Activated naive CD4-positive, alpha-beta T cell treated with anti-CD3 and anti-CD28 coated beads, Interleukin-2, amount 50 U/mL, for 72 hours (primary cell): ENCODE results near the gene KIFBP. TPM values are rescaled to one million over a fixed set of nuclear protein-coding genes. Genes with fewer than 3 reads are reported as not detected.

Experiments
- ATAC-seq, 2 donors: fragments of 150-1000 bp; cut with Tn5 transposase; 2 replicates each; pipeline ENCODE4 v1.10.0; 2021; ENCODE audit warnings: mild to moderate bottlenecking in 2 of 2, moderate library complexity in 2 of 2
- DNase-seq, 2 donors: peaks; one replicate each; pipeline ENCODE4 v3.0.0; 2021 to 2022; ENCODE audit warnings: low spot score in 2 of 2
- H3K27ac Mint-ChIP-seq, 2 donors: one replicate each; pipeline ENCODE4 v1.8.0; 2022; ENCODE audit warnings: mild to moderate bottlenecking in 2 of 2, mixed read lengths in 2 of 2
- H3K36me3 Mint-ChIP-seq, 2 donors: one replicate each; pipeline ENCODE4 v1.8.0; 2022; ENCODE audit warnings: mixed read lengths in 2 of 2
- H3K9me3 Mint-ChIP-seq, 2 donors: one replicate each; pipeline ENCODE4 v1.8.0; 2022; ENCODE audit warnings: mixed read lengths in 2 of 2
- total RNA-seq, 2 donors: library from RNA; stranded (reverse); gene quantifications; one replicate each; pipeline ENCODE4 v1.2.3, GENCODE V29; 2022

The KIFBP gene
- total RNA-seq, 2 donors from 2014 or later = 6.9 to 13.2 TPM

GRCh38 chr10:69057261-69057950 is 68.8 kb downstream of the KIFBP start:
- H3K9me3 Mint-ChIP-seq = peaks cover 0 to 4% of the 10 kb centered on the region in 2 donors
- peak overlapping the region; percentile 76 to 92 for H3K27ac Mint-ChIP-seq
- no peak for DNase-seq
- peak in 1 of 2 donors; percentile 18 for ATAC-seq
- H3K36me3 Mint-ChIP-seq = peaks cover 0 to 5% of the 10 kb centered on the region in 2 donors

GRCh38 chr10:69057951-69058297 is 69.3 kb downstream of the KIFBP start:
- ATAC-seq (no peak), DNase-seq (no peak)
- Mint-ChIP-seq H3K9me3 (no peaks in the 10 kb centered on the region), H3K36me3 (peaks cover 0 to under 1% of the 10 kb centered on the region in 2 donors), H3K27ac (peak overlapping the region; percentile 76 to 92)

- Mint-ChIP-seq H3K27ac (no peak overlapping the region), H3K36me3 (no peaks in the 10 kb centered on the region), H3K9me3 (no peaks in the 10 kb centered on the region)
- ATAC-seq (no peak), DNase-seq (no peak)
These were observed 71.7 kb downstream of the KIFBP start for GRCh38 chr10:69060127-69060798.

GRCh38 chr10:69061305-69062161 is 72.9 kb downstream of the KIFBP start:
- peaks cover 4 to 5% of the 10 kb centered on the region in 2 donors for H3K36me3 Mint-ChIP-seq
- peak in 1 of 2 donors; percentile 13 for DNase-seq

GRCh38 chr10:69062901-69063300 is 74.3 kb downstream of the KIFBP start:
- Mint-ChIP-seq H3K9me3 (no peaks in the 10 kb centered on the region), H3K36me3 (peaks cover 4 to 5% of the 10 kb centered on the region in 2 donors), H3K27ac (no peak overlapping the region)
- DNase-seq = no peak
- no peak for ATAC-seq

More at GRCh38 chr10:69061305-69062161, 72.9 kb downstream of the KIFBP start:
- ATAC-seq = peak; percentile 19 to 22
- H3K27ac Mint-ChIP-seq = peak overlapping the region in 1 of 2 donors; percentile 85
- H3K9me3 Mint-ChIP-seq = no peaks in the 10 kb centered on the region

- no peak for DNase-seq
- H3K27ac Mint-ChIP-seq = peak overlapping the region in 1 of 2 donors; percentile 94
- no peak for ATAC-seq
- no peaks in the 10 kb centered on the region for H3K9me3 Mint-ChIP-seq
- H3K36me3 Mint-ChIP-seq = peaks cover 4 to 5% of the 10 kb centered on the region in 2 donors
These were observed 76.2 kb downstream of the KIFBP start for GRCh38 chr10:69064762-69065328.

- DNase-seq = peak; percentile 32 to 87
- no peaks in the 10 kb centered on the region for H3K9me3 Mint-ChIP-seq
- peak; percentile 88 to 90 for ATAC-seq
- peaks cover 4 to 5% of the 10 kb centered on the region in 2 donors for H3K36me3 Mint-ChIP-seq
- H3K27ac Mint-ChIP-seq = peak overlapping the region; percentile 94 to 97
These were observed 77.1 kb downstream of the KIFBP start for GRCh38 chr10:69065406-69066361.

Other genes with a start within 250 kb of the KIFBP start
- under 1 TPM; 0.25 to 0.84 TPM for gene STOX1, start 161.3 kb upstream of the KIFBP start, total RNA-seq
- gene DDX50, start 87.5 kb upstream of the KIFBP start, total RNA-seq = 10 to 100 TPM; 57.9 to 80.2 TPM
- 100 to 1,000 TPM; 127 to 136 TPM for gene DDX21, start 32.6 kb upstream of the KIFBP start, total RNA-seq
- gene SRGN, start 99.3 kb downstream of the KIFBP start, total RNA-seq = 100 to 1,000 TPM; 150 to 490 TPM
- gene VPS26A, start 135.4 kb downstream of the KIFBP start, total RNA-seq = 10 to 100 TPM; 33.5 to 66.0 TPM
- gene SUPV3L1, start 191.4 kb downstream of the KIFBP start, total RNA-seq = 10 to 100 TPM; 44.4 to 45.9 TPM
- under 1 TPM; 0.41 to 0.46 TPM for gene HKDC1, start 231.5 kb downstream of the KIFBP start, total RNA-seq